GM12878 (cell line): ENCODE results near the gene SEMA4D. TPM values are rescaled to one million over a fixed set of nuclear protein-coding genes. Genes with fewer than 3 reads are reported as not detected.

ENCODE experiments used
- ASH2L ChIP-seq: fragments of 300-600, 200-600 bp; sonication (generic); IDR thresholded peaks from 2 replicates; pipeline ENCODE4 v1.6.1; 2017; ENCODE audit warnings: low read depth, mild to moderate bottlenecking, borderline replicate concordance
- BCL11A ChIP-seq: IDR thresholded peaks from 2 replicates; pipeline ENCODE4 v1.6.1; 2011; ENCODE audit warnings: low read depth, low read length
- ESRRA ChIP-seq: IDR thresholded peaks from 2 replicates; pipeline ENCODE4 v1.6.1; 2012; ENCODE audit warnings: mild to moderate bottlenecking, low read length, improper control_type of control experiment
- FOS ChIP-seq: IDR thresholded peaks from 3 replicates; pipeline ENCODE4 v1.6.1; 2011; ENCODE audit warnings: borderline replicate concordance; ENCODE audit not compliant: insufficient read length; ENCODE audit errors: extremely low read depth
- HDAC6 ChIP-seq: fragments of 200-600 bp; sonication (generic); IDR thresholded peaks from one replicate; pipeline ENCODE4 v1.8.0; 2017; ENCODE audit warnings: antibody characterized with exemption; ENCODE audit not compliant: unreplicated experiment
- HDGF ChIP-seq: fragments of 450-650 bp; IDR thresholded peaks from 2 replicates; pipeline ENCODE4 v1.6.1; 2016; ENCODE audit warnings: antibody characterized with exemption
- KDM1A ChIP-seq: fragments of 200-600 bp; sonication (generic); IDR thresholded peaks from 2 replicates; pipeline ENCODE4 v1.6.1; 2016; ENCODE audit warnings: borderline replicate concordance
- MTA2 ChIP-seq: fragments of 450-650 bp; IDR thresholded peaks from 2 replicates; pipeline ENCODE4 v1.6.1; 2016; ENCODE audit warnings: low read depth, mild to moderate bottlenecking, moderate library complexity
- MYB ChIP-seq: fragments of 150-350 bp; IDR thresholded peaks from 2 replicates; pipeline ENCODE4 v1.6.1; 2014; ENCODE audit warnings: mild to moderate bottlenecking, low read depth, low read length, borderline replicate concordance
- NBN ChIP-seq: fragments of 450-650 bp; IDR thresholded peaks from 2 replicates; pipeline ENCODE4 v1.6.1; 2016
- NFXL1 ChIP-seq: fragments of 450-650 bp; IDR thresholded peaks from 2 replicates; pipeline ENCODE4 v1.6.1; 2017; ENCODE audit warnings: antibody characterized with exemption, mild to moderate bottlenecking, borderline replicate concordance
- NR2C2 ChIP-seq: IDR thresholded peaks from 2 replicates; pipeline ENCODE4 v1.6.1; 2011; ENCODE audit warnings: borderline replicate concordance, low read depth; ENCODE audit not compliant: control insufficient read depth, insufficient read length
- NR2F1 ChIP-seq: fragments of 450-650 bp; conservative IDR thresholded peaks from 2 replicates; pipeline ENCODE4 v1.6.1; 2017; ENCODE audit warnings: mild to moderate bottlenecking
- POLR2AphosphoS5 ChIP-seq: IDR thresholded peaks from 2 replicates; pipeline ENCODE4 v1.6.1; 2011; ENCODE audit warnings: mild to moderate bottlenecking, low read length, inconsistent platforms
- RUNX3 ChIP-seq: IDR thresholded peaks from 2 replicates; pipeline ENCODE4 v1.6.1; 2012; ENCODE audit warnings: low read length, inconsistent platforms
- SIN3A ChIP-seq: IDR thresholded peaks from 2 replicates; pipeline ENCODE4 v1.6.1; 2012; ENCODE audit warnings: low read depth, low read length, improper control_type of control experiment
- SPI1 ChIP-seq: IDR thresholded peaks from 2 replicates; pipeline ENCODE4 v1.6.1; 2011; ENCODE audit warnings: low read depth, mild to moderate bottlenecking, low read length, moderate library complexity, borderline replicate concordance; ENCODE audit not compliant: insufficient read depth
- SREBF2 ChIP-seq: IDR thresholded peaks from 2 replicates; pipeline ENCODE4 v1.6.1; 2012; ENCODE audit warnings: mild to moderate bottlenecking, low read length
- STAT1 ChIP-seq: fragments of 450-650 bp; conservative IDR thresholded peaks from 2 replicates; pipeline ENCODE4 v1.6.1; 2014; ENCODE audit warnings: antibody characterized with exemption, mild to moderate bottlenecking
- ZBED1 ChIP-seq: IDR thresholded peaks from 2 replicates; pipeline ENCODE4 v1.6.1; 2016; ENCODE audit warnings: borderline replicate concordance
- polyA plus RNA-seq, 11 experiments: library from polyadenylated mRNA; depleted of rRNA in 4 of 11; unstranded in 6 of 11; stranded (reverse) in 5 of 11; fragments of >200 nt; fragmentation: Nextera tagmentation in 4 of 11; fragmentation: Illumina TruSeq in 1 of 11; extraction: Ambion mirVana in 4 of 11; extraction: Trizol in 1 of 11; gene quantifications; 1 replicate in 1 of 11; 2 replicates in 10 of 11; pipeline versions ENCODE4 v1.2.1 to v1.2.3, GENCODE V29; 2011 to 2016; ENCODE audit warnings: inconsistent platforms in 2 of 11, missing spikeins in 2 of 11, low read depth in 1 of 11
- total RNA-seq, 4 experiments: library from RNA; depleted of rRNA in 3 of 4; stranded (reverse); fragments of >200 nt in 3 of 4; fragmentation: Illumina TruSeq in 1 of 4; extraction: Trizol in 1 of 4; gene quantifications; 2 replicates each; pipeline versions ENCODE4 v1.2.1 to v1.2.3, GENCODE V29; 2013 to 2021
- TF ChIP-seq, protein P1 (sequence below): fragments of 450-650 bp; IDR thresholded peaks from 2 replicates; pipeline ENCODE4 v1.6.1; 2017; ENCODE audit warnings: antibody characterized with exemption, mild to moderate bottlenecking, moderate library complexity
- TF ChIP-seq, protein P2 (sequence below): IDR thresholded peaks from 2 replicates; pipeline ENCODE4 v1.6.1; 2011; ENCODE audit warnings: borderline replicate concordance, low read depth, mild to moderate bottlenecking, moderate library complexity, mixed read lengths, low read length; ENCODE audit not compliant: insufficient read depth; ENCODE audit errors: extremely low read length
- TF ChIP-seq, protein P3 (sequence below): IDR thresholded peaks from 2 replicates; pipeline ENCODE4 v1.6.1; 2011; ENCODE audit warnings: borderline replicate concordance, low read depth, mild to moderate bottlenecking, moderate library complexity, low read length; ENCODE audit not compliant: insufficient read depth, poor library complexity, severe bottlenecking
- TF ChIP-seq, protein P4 (sequence below): fragments of 150-350 bp; IDR thresholded peaks from 2 replicates; pipeline ENCODE4 v1.6.1; 2016; ENCODE audit warnings: low read depth, low read length

The SEMA4D gene
- total and polyA plus RNA-seq, 10 of the 15 experiments (the other 5 are each of a cell fraction or from before 2014, with no cell fraction given) = 15.1 to 136 (median 39.6) TPM

DNA sequence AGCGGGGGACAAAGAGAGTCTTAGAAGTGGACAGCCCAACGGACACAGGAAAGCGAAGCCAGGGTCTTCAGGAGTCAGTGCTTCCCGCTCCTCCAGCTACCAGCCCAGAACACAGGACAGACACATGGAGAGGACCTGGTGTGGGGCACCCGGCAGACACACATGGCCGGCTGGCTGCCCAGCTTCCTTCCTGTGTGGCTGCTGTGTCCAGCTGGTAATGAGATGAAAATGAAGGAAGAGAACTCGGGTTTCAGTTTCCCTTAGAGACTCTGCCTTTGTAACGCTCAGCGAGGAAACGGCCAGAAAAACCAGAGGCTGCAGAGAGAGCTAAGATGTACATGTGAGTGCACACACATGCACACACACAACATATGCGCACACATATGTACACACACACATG, 92.1 kb downstream of the SEMA4D start (continued):
- TF ChIP-seq, protein P1, sequence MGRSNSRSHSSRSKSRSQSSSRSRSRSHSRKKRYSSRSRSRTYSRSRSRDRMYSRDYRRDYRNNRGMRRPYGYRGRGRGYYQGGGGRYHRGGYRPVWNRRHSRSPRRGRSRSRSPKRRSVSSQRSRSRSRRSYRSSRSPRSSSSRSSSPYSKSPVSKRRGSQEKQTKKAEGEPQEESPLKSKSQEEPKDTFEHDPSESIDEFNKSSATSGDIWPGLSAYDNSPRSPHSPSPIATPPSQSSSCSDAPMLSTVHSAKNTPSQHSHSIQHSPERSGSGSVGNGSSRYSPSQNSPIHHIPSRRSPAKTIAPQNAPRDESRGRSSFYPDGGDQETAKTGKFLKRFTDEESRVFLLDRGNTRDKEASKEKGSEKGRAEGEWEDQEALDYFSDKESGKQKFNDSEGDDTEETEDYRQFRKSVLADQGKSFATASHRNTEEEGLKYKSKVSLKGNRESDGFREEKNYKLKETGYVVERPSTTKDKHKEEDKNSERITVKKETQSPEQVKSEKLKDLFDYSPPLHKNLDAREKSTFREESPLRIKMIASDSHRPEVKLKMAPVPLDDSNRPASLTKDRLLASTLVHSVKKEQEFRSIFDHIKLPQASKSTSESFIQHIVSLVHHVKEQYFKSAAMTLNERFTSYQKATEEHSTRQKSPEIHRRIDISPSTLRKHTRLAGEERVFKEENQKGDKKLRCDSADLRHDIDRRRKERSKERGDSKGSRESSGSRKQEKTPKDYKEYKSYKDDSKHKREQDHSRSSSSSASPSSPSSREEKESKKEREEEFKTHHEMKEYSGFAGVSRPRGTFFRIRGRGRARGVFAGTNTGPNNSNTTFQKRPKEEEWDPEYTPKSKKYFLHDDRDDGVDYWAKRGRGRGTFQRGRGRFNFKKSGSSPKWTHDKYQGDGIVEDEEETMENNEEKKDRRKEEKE = no peak
- no peak for TF ChIP-seq SREBF2
- no peak for TF ChIP-seq ESRRA
- 0 out of 2 replicates have a peak, but pooled peaks have one; percentile 28 for TF ChIP-seq SPI1
- no peak for TF ChIP-seq NR2F1
- no peak for TF ChIP-seq NR2C2
- TF ChIP-seq KDM1A = no peak
- TF ChIP-seq HDAC6 = no peak
- 0 out of 2 replicates have a peak, but pooled peaks have one; percentile 4 for TF ChIP-seq POLR2AphosphoS5
- TF ChIP-seq HDGF = no peak
- TF ChIP-seq, protein P2, sequence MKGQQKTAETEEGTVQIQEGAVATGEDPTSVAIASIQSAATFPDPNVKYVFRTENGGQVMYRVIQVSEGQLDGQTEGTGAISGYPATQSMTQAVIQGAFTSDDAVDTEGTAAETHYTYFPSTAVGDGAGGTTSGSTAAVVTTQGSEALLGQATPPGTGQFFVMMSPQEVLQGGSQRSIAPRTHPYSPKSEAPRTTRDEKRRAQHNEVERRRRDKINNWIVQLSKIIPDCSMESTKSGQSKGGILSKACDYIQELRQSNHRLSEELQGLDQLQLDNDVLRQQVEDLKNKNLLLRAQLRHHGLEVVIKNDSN = no peak
- TF ChIP-seq, protein P3, sequence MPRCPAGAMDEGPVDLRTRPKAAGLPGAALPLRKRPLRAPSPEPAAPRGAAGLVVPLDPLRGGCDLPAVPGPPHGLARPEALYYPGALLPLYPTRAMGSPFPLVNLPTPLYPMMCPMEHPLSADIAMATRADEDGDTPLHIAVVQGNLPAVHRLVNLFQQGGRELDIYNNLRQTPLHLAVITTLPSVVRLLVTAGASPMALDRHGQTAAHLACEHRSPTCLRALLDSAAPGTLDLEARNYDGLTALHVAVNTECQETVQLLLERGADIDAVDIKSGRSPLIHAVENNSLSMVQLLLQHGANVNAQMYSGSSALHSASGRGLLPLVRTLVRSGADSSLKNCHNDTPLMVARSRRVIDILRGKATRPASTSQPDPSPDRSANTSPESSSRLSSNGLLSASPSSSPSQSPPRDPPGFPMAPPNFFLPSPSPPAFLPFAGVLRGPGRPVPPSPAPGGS = no peak
- TF ChIP-seq ZBED1 = no peak; the same call in 1 of the 2 replicates
- no peak for TF ChIP-seq NFXL1
- TF ChIP-seq BCL11A = no peak
- TF ChIP-seq MTA2 = 0 out of 2 replicates have a peak, but pooled peaks have one; percentile 19
- no peak for TF ChIP-seq MYB
- no peak for TF ChIP-seq SIN3A
- TF ChIP-seq RUNX3 = peak; percentile 74
- no peak for TF ChIP-seq NBN
- TF ChIP-seq, protein P4, sequence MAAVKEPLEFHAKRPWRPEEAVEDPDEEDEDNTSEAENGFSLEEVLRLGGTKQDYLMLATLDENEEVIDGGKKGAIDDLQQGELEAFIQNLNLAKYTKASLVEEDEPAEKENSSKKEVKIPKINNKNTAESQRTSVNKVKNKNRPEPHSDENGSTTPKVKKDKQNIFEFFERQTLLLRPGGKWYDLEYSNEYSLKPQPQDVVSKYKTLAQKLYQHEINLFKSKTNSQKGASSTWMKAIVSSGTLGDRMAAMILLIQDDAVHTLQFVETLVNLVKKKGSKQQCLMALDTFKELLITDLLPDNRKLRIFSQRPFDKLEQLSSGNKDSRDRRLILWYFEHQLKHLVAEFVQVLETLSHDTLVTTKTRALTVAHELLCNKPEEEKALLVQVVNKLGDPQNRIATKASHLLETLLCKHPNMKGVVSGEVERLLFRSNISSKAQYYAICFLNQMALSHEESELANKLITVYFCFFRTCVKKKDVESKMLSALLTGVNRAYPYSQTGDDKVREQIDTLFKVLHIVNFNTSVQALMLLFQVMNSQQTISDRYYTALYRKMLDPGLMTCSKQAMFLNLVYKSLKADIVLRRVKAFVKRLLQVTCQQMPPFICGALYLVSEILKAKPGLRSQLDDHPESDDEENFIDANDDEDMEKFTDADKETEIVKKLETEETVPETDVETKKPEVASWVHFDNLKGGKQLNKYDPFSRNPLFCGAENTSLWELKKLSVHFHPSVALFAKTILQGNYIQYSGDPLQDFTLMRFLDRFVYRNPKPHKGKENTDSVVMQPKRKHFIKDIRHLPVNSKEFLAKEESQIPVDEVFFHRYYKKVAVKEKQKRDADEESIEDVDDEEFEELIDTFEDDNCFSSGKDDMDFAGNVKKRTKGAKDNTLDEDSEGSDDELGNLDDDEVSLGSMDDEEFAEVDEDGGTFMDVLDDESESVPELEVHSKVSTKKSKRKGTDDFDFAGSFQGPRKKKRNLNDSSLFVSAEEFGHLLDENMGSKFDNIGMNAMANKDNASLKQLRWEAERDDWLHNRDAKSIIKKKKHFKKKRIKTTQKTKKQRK = no peak
- TF ChIP-seq STAT1 = no peak
- TF ChIP-seq FOS = no peak
- no peak for TF ChIP-seq ASH2L
